ENCODE data around the gene COL4A1. TPM values are rescaled to one million over a fixed set of nuclear protein-coding genes. Genes with fewer than 3 reads are reported as not detected.

The COL4A1 gene
- total RNA-seq, 2 experiments from 2014 or later, result 0.08 to 0.16 TPM

DNA sequence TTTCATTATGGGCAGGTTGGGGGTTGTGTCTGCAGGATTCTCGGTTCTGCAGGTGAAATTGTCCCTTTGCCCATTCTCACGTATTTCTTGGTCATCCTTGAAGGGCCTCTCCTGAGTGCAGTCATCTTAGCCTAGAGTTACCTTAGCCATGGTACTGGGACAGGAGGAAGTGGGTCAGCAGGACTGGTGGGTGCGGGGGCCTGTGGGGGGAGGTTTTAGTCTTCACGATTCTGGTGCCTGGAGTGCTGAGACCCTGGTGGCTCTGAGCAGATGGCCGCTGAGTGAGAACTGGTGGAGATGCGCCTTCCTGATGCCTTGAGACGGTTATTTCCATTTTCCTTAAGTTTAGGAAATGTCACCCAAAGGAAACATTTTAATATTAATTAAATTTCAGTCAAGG is 12.0 kb upstream of the COL4A1 start:
- ChIA-PET POLR2A (no interaction called here), CTCF (no interaction called here)
- Mint-ChIP-seq H3K36me3 (ENCODE audit: low read depth) (no peaks in the 10 kb centered on the region), H3K4me1 (ENCODE audit: low read depth) (peaks cover 17% of the 10 kb centered on the region), H3K9me3 (no peaks in the 10 kb centered on the region), H3K27ac (no peak overlapping the region), H3K4me3 (no peak overlapping the region), H3K27me3 (peaks cover 54% of the 10 kb centered on the region)
- peaks cover 0 to 13% of the 10 kb centered on the region in 2 experiments for H3K9me3 ChIP-seq (ENCODE audit: control insufficient read depth in 1 of 2, insufficient read depth in 1 of 2, low read length in 2 of 2)
- ATAC-seq (ENCODE audit: poor library complexity) (no peak), DNase-seq (no peak)
- TF ChIP-seq, protein P1, sequence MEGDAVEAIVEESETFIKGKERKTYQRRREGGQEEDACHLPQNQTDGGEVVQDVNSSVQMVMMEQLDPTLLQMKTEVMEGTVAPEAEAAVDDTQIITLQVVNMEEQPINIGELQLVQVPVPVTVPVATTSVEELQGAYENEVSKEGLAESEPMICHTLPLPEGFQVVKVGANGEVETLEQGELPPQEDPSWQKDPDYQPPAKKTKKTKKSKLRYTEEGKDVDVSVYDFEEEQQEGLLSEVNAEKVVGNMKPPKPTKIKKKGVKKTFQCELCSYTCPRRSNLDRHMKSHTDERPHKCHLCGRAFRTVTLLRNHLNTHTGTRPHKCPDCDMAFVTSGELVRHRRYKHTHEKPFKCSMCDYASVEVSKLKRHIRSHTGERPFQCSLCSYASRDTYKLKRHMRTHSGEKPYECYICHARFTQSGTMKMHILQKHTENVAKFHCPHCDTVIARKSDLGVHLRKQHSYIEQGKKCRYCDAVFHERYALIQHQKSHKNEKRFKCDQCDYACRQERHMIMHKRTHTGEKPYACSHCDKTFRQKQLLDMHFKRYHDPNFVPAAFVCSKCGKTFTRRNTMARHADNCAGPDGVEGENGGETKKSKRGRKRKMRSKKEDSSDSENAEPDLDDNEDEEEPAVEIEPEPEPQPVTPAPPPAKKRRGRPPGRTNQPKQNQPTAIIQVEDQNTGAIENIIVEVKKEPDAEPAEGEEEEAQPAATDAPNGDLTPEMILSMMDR (IDR thresholded peaks at IDR 0.05), result no peak
- H3K27me3 ChIP-seq (ENCODE audit: control insufficient read depth in 1 of 2, insufficient read depth in 2 of 2, low read length in 2 of 2), result peaks cover 12 to 13% of the 10 kb centered on the region in 2 experiments
- intact Hi-C loops (cut with DNase I, micrococcal nuclease), result no loop called here
- no peaks in the 10 kb centered on the region for H3K36me3 ChIP-seq (ENCODE audit: insufficient read depth, low read length)
- no peak overlapping the region for H3K4me3 ChIP-seq (ENCODE audit: low read length)
- no peak overlapping the region for H3K27ac ChIP-seq (ENCODE audit: low read depth in 1 of 2, low read length in 2 of 2)
- H3K4me1 ChIP-seq (ENCODE audit: insufficient read depth, low read length), result no peaks in the 10 kb centered on the region

DNA sequence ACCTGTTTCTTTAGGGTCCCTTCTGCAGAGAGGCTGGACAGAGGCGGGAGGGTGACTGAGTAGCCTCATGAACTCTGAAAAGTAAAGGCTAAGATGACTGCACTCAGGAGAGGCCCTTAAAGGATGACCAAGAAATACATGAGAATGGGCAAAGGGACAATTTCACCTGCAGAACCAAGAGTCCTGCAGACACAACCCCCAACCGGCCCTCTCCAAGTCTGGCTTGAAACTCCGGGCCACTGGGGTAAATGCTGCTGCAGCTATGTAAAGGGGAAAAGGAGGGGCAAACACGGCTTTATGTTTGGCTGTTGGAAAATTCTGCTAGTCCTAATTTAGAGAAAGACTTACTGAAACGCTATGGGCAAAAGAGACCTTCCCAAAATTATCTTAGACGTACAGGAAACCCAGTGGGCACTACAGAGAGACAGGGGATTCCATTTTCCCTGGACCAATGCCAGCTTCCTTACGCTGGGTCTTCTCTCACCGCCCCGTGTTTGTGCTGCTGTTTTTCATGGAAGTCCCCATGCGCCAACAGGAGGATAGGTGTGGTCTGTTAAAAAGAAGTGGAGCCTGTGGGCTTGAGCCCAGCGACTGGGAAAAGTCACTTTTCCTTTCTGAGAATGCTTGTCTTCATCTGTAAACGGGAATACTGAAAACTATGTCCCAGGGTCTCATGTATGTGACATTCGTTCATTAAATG is 10.7 kb upstream of the COL4A1 start:
- H3K36me3 ChIP-seq (ENCODE audit: insufficient read depth, low read length), result no peaks in the 10 kb centered on the region
- ChIA-PET CTCF (no interaction called here), POLR2A (no interaction called here)
- no peak overlapping the region for H3K27ac ChIP-seq (ENCODE audit: low read depth in 1 of 2, low read length in 2 of 2)
- peaks cover 7 to 12% of the 10 kb centered on the region in 2 experiments for H3K27me3 ChIP-seq (ENCODE audit: control insufficient read depth in 1 of 2, insufficient read depth in 2 of 2, low read length in 2 of 2)
- peaks cover 53% of the 10 kb centered on the region for H3K27me3 Mint-ChIP-seq
- H3K36me3 Mint-ChIP-seq (ENCODE audit: low read depth), result no peaks in the 10 kb centered on the region
- peaks cover 17% of the 10 kb centered on the region for H3K4me1 Mint-ChIP-seq (ENCODE audit: low read depth)
- no peaks in the 10 kb centered on the region for H3K9me3 Mint-ChIP-seq
- H3K4me3 ChIP-seq (ENCODE audit: low read length), result no peak overlapping the region
- no peaks in the 10 kb centered on the region for H3K4me1 ChIP-seq (ENCODE audit: insufficient read depth, low read length)
- no peak overlapping the region for H3K4me3 Mint-ChIP-seq
- intact Hi-C loops (cut with DNase I, micrococcal nuclease), result no loop called here
- TF ChIP-seq, protein P1 (IDR thresholded peaks at IDR 0.05), result no peak
- DNase-seq, result no peak
- ATAC-seq (ENCODE audit: poor library complexity), result no peak
- no peak overlapping the region for H3K27ac Mint-ChIP-seq
- peaks cover 0 to 7% of the 10 kb centered on the region in 2 experiments for H3K9me3 ChIP-seq (ENCODE audit: control insufficient read depth in 1 of 2, insufficient read depth in 1 of 2, low read length in 2 of 2)

DNA sequence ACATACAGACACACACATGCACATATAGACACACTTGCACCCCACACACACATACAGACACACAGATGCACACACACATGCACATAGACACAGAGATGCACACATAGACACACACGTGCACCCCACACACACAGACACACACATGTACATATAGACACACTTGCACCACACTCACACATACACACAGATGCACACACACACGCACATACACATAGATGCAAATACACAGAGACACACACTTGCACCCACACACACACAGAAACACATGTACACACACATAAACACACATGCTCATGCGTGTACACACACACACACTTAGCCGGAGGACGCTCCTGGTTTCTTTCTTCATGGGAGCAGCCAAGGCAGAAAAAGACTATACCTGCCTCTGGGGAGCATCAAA is 10.1 kb upstream of the COL4A1 start:
- Histone ChIP-seq H3K9me3 (ENCODE audit: control insufficient read depth in 1 of 2, insufficient read depth in 1 of 2, low read length in 2 of 2) (peaks cover 0 to 5% of the 10 kb centered on the region in 2 experiments), H3K27me3 (ENCODE audit: control insufficient read depth in 1 of 2, insufficient read depth in 2 of 2, low read length in 2 of 2) (peaks cover 7 to 9% of the 10 kb centered on the region in 2 experiments), H3K4me1 (ENCODE audit: insufficient read depth, low read length) (no peaks in the 10 kb centered on the region), H3K27ac (ENCODE audit: low read depth in 1 of 2, low read length in 2 of 2) (no peak overlapping the region), H3K4me3 (ENCODE audit: low read length) (no peak overlapping the region), H3K36me3 (ENCODE audit: insufficient read depth, low read length) (no peaks in the 10 kb centered on the region)
- DNase-seq, result no peak
- H3K27me3 Mint-ChIP-seq, result peaks cover 53% of the 10 kb centered on the region
- ATAC-seq (ENCODE audit: poor library complexity), result no peak
- no peaks in the 10 kb centered on the region for H3K36me3 Mint-ChIP-seq (ENCODE audit: low read depth)
- H3K27ac Mint-ChIP-seq, result no peak overlapping the region
- peaks cover 17% of the 10 kb centered on the region for H3K4me1 Mint-ChIP-seq (ENCODE audit: low read depth)
- ChIA-PET POLR2A (no interaction called here), CTCF (no interaction called here)
- TF ChIP-seq, protein P1 (IDR thresholded peaks at IDR 0.05), result no peak
- H3K4me3 Mint-ChIP-seq, result no peak overlapping the region
- intact Hi-C loops (cut with DNase I, micrococcal nuclease), result no loop called here
- H3K9me3 Mint-ChIP-seq, result no peaks in the 10 kb centered on the region

Measured in CD4-positive, alpha-beta T cell (primary cell).